ENCODE measurements around the gene SEC14L1. TPM values are rescaled to one million over a fixed set of nuclear protein-coding genes. Genes with fewer than 3 reads are reported as not detected.

Gene SEC14L1
- total RNA-seq, 1 experiment from 2014 or later, result 78.6 TPM

DNA sequence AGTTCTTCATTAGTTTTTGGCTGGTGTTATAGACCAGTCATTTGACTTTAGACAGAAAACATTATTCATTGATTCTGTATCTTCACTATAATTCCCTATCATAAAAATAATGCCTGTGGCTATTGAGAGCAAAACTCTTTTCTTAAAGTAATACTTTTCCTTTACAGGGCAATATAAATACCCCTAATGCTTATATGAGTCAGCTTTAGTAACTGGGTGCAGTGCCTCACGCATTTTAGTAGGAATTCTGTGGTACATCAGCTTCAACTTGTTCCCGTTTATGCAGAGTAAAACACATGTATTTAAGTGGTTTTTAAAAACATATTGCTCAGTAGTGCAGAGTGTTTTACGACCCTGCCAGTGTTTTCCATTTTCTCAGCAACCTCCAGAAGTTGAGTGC lies 68.1 kb downstream of the SEC14L1 start:
- intact Hi-C loops (cut with micrococcal nuclease; ENCODE audit: unreplicated experiment), result no loop called here
- no peak for DNase-seq (ENCODE audit: low spot score)
- TF ChIP-seq CTCF (conservative IDR thresholded peaks at IDR 0.05; ENCODE audit: low read depth, low read length) (no peak), EZH2 (IDR thresholded peaks at IDR 0.05; ENCODE audit: borderline replicate concordance, low read depth, low read length, poor library complexity, severe bottlenecking) (no peak)
- peak overlapping the region; percentile 28 for H3K27ac ChIP-seq (ENCODE audit: low read depth, low read length, poor library complexity, severe bottlenecking)
- H3K27me3 ChIP-seq (replicated peaks; ENCODE audit: insufficient read depth, low read depth, low read length, poor library complexity), result no peaks in the 10 kb centered on the region
- CTCF ChIA-PET, result no interaction called here
- no TSS peak for BruUV-seq (replicated peaks)
- H3K36me3 ChIP-seq (ENCODE audit: insufficient read depth, low read length, poor library complexity, severe bottlenecking), result peaks cover 82% of the 10 kb centered on the region
- no peak overlapping the region for H3K4me3 ChIP-seq (ENCODE audit: low read depth, low read length, poor library complexity, severe bottlenecking)
- POLR2A ChIA-PET (ENCODE audit: low non-redundant PET), result no interaction called here
- no peaks in the 10 kb centered on the region for H3K9me3 ChIP-seq (ENCODE audit: low read depth, low read length, poor library complexity, severe bottlenecking)
- peaks cover 38% of the 10 kb centered on the region for H3K4me1 ChIP-seq (ENCODE audit: insufficient read depth, low read length, poor library complexity, severe bottlenecking)

- H3K4me1 ChIP-seq (ENCODE audit: insufficient read depth, low read length, poor library complexity, severe bottlenecking), result peaks cover 38% of the 10 kb centered on the region
- H3K36me3 ChIP-seq (ENCODE audit: insufficient read depth, low read length, poor library complexity, severe bottlenecking), result peaks cover 82% of the 10 kb centered on the region
- POLR2A ChIA-PET (ENCODE audit: low non-redundant PET), result no interaction called here
- BruUV-seq (replicated peaks), result no TSS peak
- TF ChIP-seq EZH2 (IDR thresholded peaks at IDR 0.05; ENCODE audit: borderline replicate concordance, low read depth, low read length, poor library complexity, severe bottlenecking) (no peak), CTCF (conservative IDR thresholded peaks at IDR 0.05; ENCODE audit: low read depth, low read length) (no peak)
- no peaks in the 10 kb centered on the region for H3K9me3 ChIP-seq (ENCODE audit: low read depth, low read length, poor library complexity, severe bottlenecking)
- H3K27me3 ChIP-seq (replicated peaks; ENCODE audit: insufficient read depth, low read depth, low read length, poor library complexity), result no peaks in the 10 kb centered on the region
- H3K4me3 ChIP-seq (ENCODE audit: low read depth, low read length, poor library complexity, severe bottlenecking), result no peak overlapping the region
- DNase-seq (ENCODE audit: low spot score), result no peak
- CTCF ChIA-PET, result interaction anchor here (0.6 kb wide), 1 partner anchor 28 kb away, joined by 3 read pairs; no protein-coding TSS in a partner anchor
- intact Hi-C loops (cut with micrococcal nuclease; ENCODE audit: unreplicated experiment), result no loop called here
- H3K27ac ChIP-seq (ENCODE audit: low read depth, low read length, poor library complexity, severe bottlenecking), result peak overlapping the region; percentile 28
Observed at GRCh38 chr17:77209330-77209748, 68.6 kb downstream of the SEC14L1 start.

DNA sequence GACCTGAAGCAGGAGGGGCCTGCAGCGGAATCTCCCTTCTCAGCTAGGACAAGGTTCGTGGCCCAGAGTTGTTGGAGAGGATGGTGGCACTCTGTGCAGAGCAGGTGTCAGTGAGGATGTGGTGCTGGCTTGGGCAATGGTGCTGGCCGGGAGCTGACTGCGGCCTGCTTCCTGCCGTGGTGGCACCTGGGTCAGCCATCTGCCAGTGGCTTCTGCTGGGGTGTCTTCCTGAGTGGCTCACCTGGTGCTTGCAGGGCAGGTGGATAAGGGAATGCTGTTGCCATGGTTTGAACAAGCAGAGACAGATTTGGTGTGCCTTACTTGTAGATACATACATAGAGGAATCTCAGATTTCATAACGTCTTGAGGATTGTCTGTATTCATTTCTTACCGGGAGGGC lies 69.6 kb downstream of the SEC14L1 start:
- no TSS peak for BruUV-seq (replicated peaks)
- Histone ChIP-seq H3K4me1 (ENCODE audit: insufficient read depth, low read length, poor library complexity, severe bottlenecking) (peaks cover 38% of the 10 kb centered on the region), H3K27ac (ENCODE audit: low read depth, low read length, poor library complexity, severe bottlenecking) (peak overlapping the region; percentile 67), H3K9me3 (ENCODE audit: low read depth, low read length, poor library complexity, severe bottlenecking) (no peaks in the 10 kb centered on the region), H3K36me3 (ENCODE audit: insufficient read depth, low read length, poor library complexity, severe bottlenecking) (peaks cover 73% of the 10 kb centered on the region), H3K27me3 (replicated peaks; ENCODE audit: insufficient read depth, low read depth, low read length, poor library complexity) (no peaks in the 10 kb centered on the region), H3K4me3 (ENCODE audit: low read depth, low read length, poor library complexity, severe bottlenecking) (no peak overlapping the region)
- ChIA-PET CTCF (no interaction called here), POLR2A (ENCODE audit: low non-redundant PET) (interaction anchor here (0.7 kb wide), 1 partner anchor 21 kb away, joined by 5 read pairs; no protein-coding TSS in a partner anchor)
- intact Hi-C loops (cut with micrococcal nuclease; ENCODE audit: unreplicated experiment), result no loop called here
- TF ChIP-seq CTCF (conservative IDR thresholded peaks at IDR 0.05; ENCODE audit: low read depth, low read length) (no peak), EZH2 (IDR thresholded peaks at IDR 0.05; ENCODE audit: borderline replicate concordance, low read depth, low read length, poor library complexity, severe bottlenecking) (no peak)
- no peak for DNase-seq (ENCODE audit: low spot score)

Data from A673 (cell line).